Measurements from ENCODE around the gene SIAE. TPM values are rescaled to one million over a fixed set of nuclear protein-coding genes. Genes with fewer than 3 reads are reported as not detected.

Gene SIAE
- total and polyA plus RNA-seq, 10 of the 15 experiments (the other 5 are each of a cell fraction or from before 2014, with no cell fraction given) = 0.93 to 6.9 (median 4.2) TPM

GRCh38 chr11:124678416-124678815 lies 4.9 kb upstream of the SIAE start:
- H3K79me2 ChIP-seq (ENCODE audit: control insufficient read depth, insufficient read depth, low read length) = no peaks in the 10 kb centered on the region
- no peak for ATAC-seq
- no peaks in the 10 kb centered on the region for H3K36me3 ChIP-seq (ENCODE audit: control insufficient read depth in 2 of 2, insufficient read depth in 2 of 2, low read length in 1 of 2)
- no peak overlapping the region for H3K4me3 ChIP-seq
- SMC1A ChIA-PET (ENCODE audit: uncharacterized antibody, unreplicated experiment) = interaction anchor here (1.3 to 2.5 kb wide), 3 partner anchors 46 to 116 kb away, joined by 3 to 13 read pairs (median 3); no protein-coding TSS in a partner anchor
- DNase-seq (ENCODE audit: low read depth, low spot score) = no peak
- intact Hi-C loops (cut with micrococcal nuclease; ENCODE audit: unreplicated experiment) (no loop called here), in situ Hi-C loops (cut with MboI) (no loop called here)
- no peak overlapping the region for H3K4me2 ChIP-seq (ENCODE audit: control insufficient read depth, insufficient read depth)
- no peak for FAIRE-seq
- no peak overlapping the region for H3K9ac ChIP-seq (ENCODE audit: control insufficient read depth, insufficient read depth, low read length)
- RAD21 ChIA-PET (ENCODE audit: unreplicated experiment) = no interaction called here
- H4K20me1 ChIP-seq (ENCODE audit: control insufficient read depth, insufficient read depth) = no peaks in the 10 kb centered on the region
- peaks cover 5% of the 10 kb centered on the region; the same call in 2 of the 3 replicates for H3K9me3 ChIP-seq (replicated peaks; ENCODE audit: control insufficient read depth, insufficient read depth, low read length)
- CTCF ChIA-PET = no interaction called here
- no TSS peak for BruUV-seq (replicated peaks)
- H3K4me1 ChIP-seq (ENCODE audit: control insufficient read depth, insufficient read depth, low read length) = no peaks in the 10 kb centered on the region
- 57% methylated on average over 5 of the region's 5 CpGs for WGBS (ENCODE audit: insufficient coverage, insufficient replicate concordance, low lambda C conversion rate, missing lambda C conversion rate)
- no peaks in the 10 kb centered on the region for H3K27me3 ChIP-seq (replicated peaks in 1 of 2; ENCODE audit: control insufficient read depth in 2 of 2, insufficient read depth in 2 of 2, low read length in 1 of 2)
- H3K27ac ChIP-seq (ENCODE audit: control insufficient read depth, insufficient read depth) = no peak overlapping the region
- H2AFZ ChIP-seq (ENCODE audit: control insufficient read depth, low read depth, low read length) = no peak overlapping the region
- POLR2A ChIA-PET = interaction anchor here (0.7 kb wide), 1 partner anchor 1027 kb away, joined by 6 read pairs; no protein-coding TSS in a partner anchor
- TF ChIP-seq ZBTB40 (IDR thresholded peaks at IDR 0.05; ENCODE audit: borderline replicate concordance) (no peak), FOXK2 (IDR thresholded peaks at IDR 0.05) (no peak), KDM1A (IDR thresholded peaks at IDR 0.05; ENCODE audit: borderline replicate concordance) (no peak), NBN (IDR thresholded peaks at IDR 0.05) (no peak), SUZ12 (IDR thresholded peaks at IDR 0.05; ENCODE audit: unreplicated experiment) (no peak), ZNF384 (IDR thresholded peaks at IDR 0.05; ENCODE audit: borderline replicate concordance, low read depth, low read length) (no peak), SUPT20H (IDR thresholded peaks at IDR 0.05; ENCODE audit: borderline replicate concordance, control insufficient read depth, low read depth, low read length) (no peak), NFIC (IDR thresholded peaks at IDR 0.05; ENCODE audit: low read depth, low read length) (no peak)
- TF ChIP-seq, protein P1, sequence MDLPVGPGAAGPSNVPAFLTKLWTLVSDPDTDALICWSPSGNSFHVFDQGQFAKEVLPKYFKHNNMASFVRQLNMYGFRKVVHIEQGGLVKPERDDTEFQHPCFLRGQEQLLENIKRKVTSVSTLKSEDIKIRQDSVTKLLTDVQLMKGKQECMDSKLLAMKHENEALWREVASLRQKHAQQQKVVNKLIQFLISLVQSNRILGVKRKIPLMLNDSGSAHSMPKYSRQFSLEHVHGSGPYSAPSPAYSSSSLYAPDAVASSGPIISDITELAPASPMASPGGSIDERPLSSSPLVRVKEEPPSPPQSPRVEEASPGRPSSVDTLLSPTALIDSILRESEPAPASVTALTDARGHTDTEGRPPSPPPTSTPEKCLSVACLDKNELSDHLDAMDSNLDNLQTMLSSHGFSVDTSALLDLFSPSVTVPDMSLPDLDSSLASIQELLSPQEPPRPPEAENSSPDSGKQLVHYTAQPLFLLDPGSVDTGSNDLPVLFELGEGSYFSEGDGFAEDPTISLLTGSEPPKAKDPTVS (IDR thresholded peaks at IDR 0.05; ENCODE audit: low read depth, low read length) = no peak
- TF ChIP-seq, protein P2, sequence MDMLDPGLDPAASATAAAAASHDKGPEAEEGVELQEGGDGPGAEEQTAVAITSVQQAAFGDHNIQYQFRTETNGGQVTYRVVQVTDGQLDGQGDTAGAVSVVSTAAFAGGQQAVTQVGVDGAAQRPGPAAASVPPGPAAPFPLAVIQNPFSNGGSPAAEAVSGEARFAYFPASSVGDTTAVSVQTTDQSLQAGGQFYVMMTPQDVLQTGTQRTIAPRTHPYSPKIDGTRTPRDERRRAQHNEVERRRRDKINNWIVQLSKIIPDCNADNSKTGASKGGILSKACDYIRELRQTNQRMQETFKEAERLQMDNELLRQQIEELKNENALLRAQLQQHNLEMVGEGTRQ (IDR thresholded peaks at IDR 0.05; ENCODE audit: borderline replicate concordance, low read depth, low read length) = no peak
